Sigmoid colon (tissue), 7 donors: ENCODE results near the gene ROBO1. TPM values are rescaled to one million over a fixed set of nuclear protein-coding genes. Genes with fewer than 3 reads are reported as not detected.

Source experiments
- DNase-seq: peaks from one replicate; pipeline ENCODE4 v3.0.0-alpha.2; 2019
- H3K27ac ChIP-seq, 4 donors: fragments of 200-600 bp; sonication (generic); one replicate each; pipeline ENCODE4 v1.5.1; 2016 to 2019; ENCODE audit warnings: mild to moderate bottlenecking in 1 of 4
- H3K27me3 ChIP-seq, 3 donors: fragments of 200-600 bp; sonication (generic); one replicate each; pipeline ENCODE4 v1.5.1; 2019; ENCODE audit warnings: mild to moderate bottlenecking in 1 of 3
- H3K36me3 ChIP-seq, 4 donors: fragments of 200-600 bp; sonication (generic); one replicate each; pipeline ENCODE4 v1.5.1; 2016 to 2019
- H3K4me1 ChIP-seq, 4 donors: fragments of 200-600 bp; sonication (generic); one replicate each; pipeline ENCODE4 v1.5.1; 2017 to 2019
- H3K4me3 ChIP-seq, 4 donors: fragments of 200-600 bp; sonication (generic); one replicate each; pipeline ENCODE4 v1.5.1; 2017 to 2019; ENCODE audit warnings: mild to moderate bottlenecking in 2 of 4, moderate library complexity in 1 of 4
- H3K9me3 ChIP-seq, 4 donors: fragments of 200-600 bp in 3 of 4; sonication (generic) in 3 of 4; one replicate each; pipeline versions ENCODE4 v1.5.1 to v1.6.1; 2013 to 2019
- CTCF ChIP-seq, 4 experiments: fragments of 450-650 bp in 3 of 4; fragments of 200-600 bp in 1 of 4; IDR thresholded peaks; one replicate each; pipeline ENCODE4 v1.5.1; 2016 to 2019; ENCODE audit warnings: antibody characterized with exemption in 4 of 4, mild to moderate bottlenecking in 3 of 4, moderate library complexity in 2 of 4
- EP300 ChIP-seq, 4 donors: sonication (generic); formaldehyde crosslinking; IDR thresholded peaks; one replicate each; pipeline ENCODE4 v1.6.1; 2017; ENCODE audit warnings: antibody characterized with exemption in 4 of 4
- POLR2A ChIP-seq, 2 donors: fragments of 450-650 bp; IDR thresholded peaks; one replicate each; pipeline ENCODE4 v1.6.1; 2016; ENCODE audit warnings: antibody characterized with exemption in 2 of 2, mild to moderate bottlenecking in 2 of 2, moderate library complexity in 2 of 2
- POLR2AphosphoS5 ChIP-seq, 4 donors: sonication (generic); formaldehyde crosslinking; IDR thresholded peaks; one replicate each; pipeline ENCODE4 v1.6.1; 2017; ENCODE audit warnings: antibody characterized with exemption in 4 of 4
- WGBS, 2 donors: extraction: QIAGEN DNeasy Blood & Tissue Kit; methylation state at CpG; one replicate each; pipeline ENCODE4 v1.1.7; 2013; 5-methylcytosine and 5-hydroxymethylcytosine counted together
- intact Hi-C: fragments of 100-400 bp; cut with DNase I; formaldehyde crosslinking; loops from one replicate; pipeline ENCODE4 v1.15.1; 2023
- polyA plus RNA-seq, 3 donors: library from polyadenylated mRNA; stranded (reverse); fragments of 200-250 nt; gene quantifications; one replicate each; pipeline ENCODE4 v1.2.3, GENCODE V29; 2013
- total RNA-seq, 4 donors: library from RNA; depleted of rRNA; stranded (reverse); fragments of >200 nt; gene quantifications; one replicate each; pipeline ENCODE4 v1.1.0, GENCODE V29; 2016
- donor health status: healthy with polysubstance abuse.
- donor health status: Bipolar disorder and iron deficiency.
- donor health status: healthy.

The ROBO1 gene
- total and polyA plus RNA-seq, 7 donors = 0.69 to 45.7 (median 32.4) TPM

DNA sequence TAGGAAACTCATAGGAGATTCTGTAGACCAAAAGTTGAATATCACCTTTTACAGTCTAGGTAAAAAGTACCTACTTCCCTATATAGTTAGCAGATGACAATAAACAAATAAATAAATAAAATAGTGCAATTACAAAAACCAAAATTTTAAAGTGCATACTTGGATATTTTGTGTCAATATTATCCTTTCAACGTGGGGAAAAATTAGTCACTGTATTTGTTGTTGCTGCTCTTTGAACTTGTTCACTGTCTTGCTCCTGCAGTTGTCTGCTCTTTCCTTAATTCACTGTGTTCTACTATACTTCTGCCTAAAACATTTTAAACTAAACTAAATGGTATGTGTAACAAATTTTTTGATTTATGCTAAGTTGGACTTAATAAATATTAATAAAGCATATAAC lies 889.0 kb downstream of the ROBO1 start:
- Histone ChIP-seq H3K27ac (no peak overlapping the region), H3K27me3 (no peaks in the 10 kb centered on the region), H3K4me1 (peaks cover 0 to 44% (median 21%) of the 10 kb centered on the region in 4 donors), H3K4me3 (no peak overlapping the region), H3K9me3 (no peaks in the 10 kb centered on the region), H3K36me3 (no peaks in the 10 kb centered on the region)
- TF ChIP-seq POLR2AphosphoS5 (IDR thresholded peaks at IDR 0.05) (no peak), EP300 (IDR thresholded peaks at IDR 0.05) (no peak), POLR2A (IDR thresholded peaks at IDR 0.05) (no peak), CTCF (IDR thresholded peaks at IDR 0.05) (no peak)
- DNase-seq = no peak
- intact Hi-C loops = no loop called here
- 6 to 40% methylated on average over 1 of the region's 1 CpG for WGBS, 2 donors

DNA sequence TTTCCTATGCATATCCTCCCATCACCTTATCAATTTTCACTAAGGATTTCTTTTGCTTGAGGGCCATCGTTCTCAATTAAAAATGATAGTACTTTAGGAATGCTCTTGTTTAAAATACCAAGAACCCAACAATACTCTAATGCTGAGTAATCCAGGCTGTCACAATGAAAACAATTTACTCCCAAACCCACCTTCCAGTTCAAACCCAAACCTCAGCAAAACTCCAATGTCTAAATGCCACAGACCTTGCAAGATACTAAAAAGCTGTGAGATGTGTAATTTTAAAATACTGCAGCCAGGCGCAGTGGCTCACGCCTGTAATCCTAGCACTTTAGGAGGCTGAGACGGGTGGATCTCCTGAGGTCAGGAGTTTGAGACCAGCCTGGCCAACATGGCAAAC lies 889.8 kb downstream of the ROBO1 start:
- H3K27me3 ChIP-seq = no peaks in the 10 kb centered on the region
- no peaks in the 10 kb centered on the region for H3K9me3 ChIP-seq
- intact Hi-C loops = no loop called here
- H3K4me3 ChIP-seq = no peak overlapping the region
- no peak for DNase-seq
- no peak for TF ChIP-seq POLR2A (IDR thresholded peaks at IDR 0.05)
- no peak for TF ChIP-seq EP300 (IDR thresholded peaks at IDR 0.05)
- no peak for TF ChIP-seq POLR2AphosphoS5 (IDR thresholded peaks at IDR 0.05)
- no peak for TF ChIP-seq CTCF (IDR thresholded peaks at IDR 0.05)
- no peaks in the 10 kb centered on the region for H3K36me3 ChIP-seq
- H3K4me1 ChIP-seq = peaks cover 0 to 50% (median 23%) of the 10 kb centered on the region in 4 donors
- no peak overlapping the region for H3K27ac ChIP-seq
- WGBS, 2 donors = 91 to 93% methylated on average over 4 of the region's 4 CpGs

DNA sequence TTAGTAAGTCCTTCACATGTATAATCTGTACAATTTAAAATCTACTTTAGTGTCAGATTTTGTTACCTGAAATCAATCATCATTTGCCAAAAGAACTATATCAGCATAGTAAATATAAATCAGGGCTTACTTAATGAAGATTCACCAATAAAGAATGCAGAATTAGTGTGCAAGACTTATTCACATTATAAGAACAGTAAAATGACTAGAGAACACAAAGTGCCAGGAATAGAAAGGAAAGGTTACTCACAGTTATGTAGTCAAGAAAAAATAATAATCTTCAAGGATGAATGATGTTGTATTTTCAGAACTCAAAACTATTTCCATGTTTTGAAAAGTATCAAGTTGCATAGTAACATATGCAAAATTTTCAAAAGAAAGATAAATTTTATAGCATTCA lies 891.9 kb downstream of the ROBO1 start:
- no peak for DNase-seq
- no peaks in the 10 kb centered on the region for H3K36me3 ChIP-seq

GRCh38 chr3:78875436-78875835 lies 892.4 kb downstream of the ROBO1 start:
- Histone ChIP-seq H3K27ac (peak overlapping the region in 1 of 4 donors; percentile 33), H3K9me3 (no peaks in the 10 kb centered on the region), H3K36me3 (no peaks in the 10 kb centered on the region), H3K27me3 (no peaks in the 10 kb centered on the region), H3K4me1 (peaks cover 0 to 48% (median 17%) of the 10 kb centered on the region in 4 donors), H3K4me3 (no peak overlapping the region)
- intact Hi-C loops = no loop called here
- 53 to 74% methylated on average over 4 of the region's 4 CpGs for WGBS, 2 donors
- DNase-seq = no peak
- TF ChIP-seq EP300 (IDR thresholded peaks at IDR 0.05) (no peak), CTCF (IDR thresholded peaks at IDR 0.05) (no peak)

More for the DNA sequence above, 891.9 kb downstream of the ROBO1 start:
- Histone ChIP-seq H3K9me3 (no peaks in the 10 kb centered on the region), H3K4me3 (no peak overlapping the region), H3K4me1 (peaks cover 0 to 52% (median 21%) of the 10 kb centered on the region in 4 donors), H3K27ac (peak overlapping the region in 1 of 4 donors; percentile 33), H3K27me3 (no peaks in the 10 kb centered on the region)
- TF ChIP-seq POLR2AphosphoS5 (IDR thresholded peaks at IDR 0.05) (no peak), EP300 (IDR thresholded peaks at IDR 0.05) (no peak), POLR2A (IDR thresholded peaks at IDR 0.05) (no peak), CTCF (IDR thresholded peaks at IDR 0.05) (no peak)
- intact Hi-C loops = no loop called here

DNA sequence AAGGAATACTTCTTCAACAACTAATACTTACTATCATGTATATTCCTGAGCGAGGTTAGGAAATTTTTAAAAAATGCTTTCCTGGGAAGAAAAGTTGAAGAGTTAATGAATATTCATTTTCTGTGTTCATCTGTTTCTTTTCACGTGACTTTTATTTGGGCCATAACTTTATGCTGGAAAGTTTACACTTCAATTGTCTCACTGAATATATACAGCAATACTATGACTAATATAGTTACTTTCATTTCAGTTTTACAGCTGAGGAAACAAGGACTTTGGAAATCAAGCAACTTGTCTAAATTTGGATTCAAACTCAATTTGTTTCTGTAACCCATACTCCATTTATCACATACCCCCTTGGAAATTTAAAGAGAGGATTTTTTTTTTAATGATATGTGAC lies 894.2 kb downstream of the ROBO1 start:
- DNase-seq = no peak
- Histone ChIP-seq H3K36me3 (no peaks in the 10 kb centered on the region), H3K27me3 (no peaks in the 10 kb centered on the region), H3K4me1 (peaks cover 0 to 33% (median 12%) of the 10 kb centered on the region in 4 donors), H3K4me3 (peak overlapping the region in 1 of 4 donors; percentile 1), H3K9me3 (no peaks in the 10 kb centered on the region), H3K27ac (no peak overlapping the region)
- 42 to 70% methylated on average over 2 of the region's 2 CpGs for WGBS, 2 donors
- intact Hi-C loops = loop anchor here (5.0 kb wide), 1 partner anchor 144 kb away; no protein-coding TSS in a partner anchor
- TF ChIP-seq POLR2AphosphoS5 (IDR thresholded peaks at IDR 0.05) (peak in 2 of 4 donors; percentile 34 to 38), EP300 (IDR thresholded peaks at IDR 0.05) (no peak), POLR2A (IDR thresholded peaks at IDR 0.05) (no peak), CTCF (IDR thresholded peaks at IDR 0.05) (no peak)
